GM19452 (cell line): ENCODE measurements around the gene PTTG1IP.
A peak's percentile ranks its signal among the peaks of the same experiment; 100 is the strongest.

Experiments
- ATAC-seq: cut with Tn5 transposase; IDR thresholded peaks from one replicate; pipeline ENCODE4 v1.9.1; 2021; ENCODE audit not compliant: unreplicated experiment

PTTG1IP gene

GRCh38 chr21:44828362-44829056 is 45.0 kb downstream of the PTTG1IP start:
- no peak for ATAC-seq

DNA sequence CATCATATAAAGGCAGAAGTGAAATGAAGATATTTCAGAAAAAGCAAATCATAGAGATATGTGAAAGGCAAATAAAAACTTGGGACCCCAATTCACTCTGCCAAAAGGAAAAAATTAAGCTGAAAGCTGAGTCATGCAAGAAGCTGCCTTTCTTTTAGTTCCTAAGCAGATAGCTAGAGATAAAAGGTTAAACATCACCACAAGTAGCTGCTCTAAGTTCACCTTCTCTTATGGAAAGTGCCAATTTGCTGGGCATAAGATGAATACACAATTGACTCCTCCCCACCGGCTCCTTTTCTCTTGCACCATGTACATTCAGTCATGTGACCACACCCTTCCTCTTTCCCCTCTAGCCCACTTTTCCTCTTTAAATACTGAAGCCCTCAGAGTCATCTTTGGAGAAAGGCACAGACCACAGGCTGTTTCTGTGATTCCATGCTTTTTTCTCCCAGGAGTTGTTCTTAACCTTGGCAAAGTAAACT is 50.3 kb downstream of the PTTG1IP start:
- ATAC-seq, result no peak

DNA sequence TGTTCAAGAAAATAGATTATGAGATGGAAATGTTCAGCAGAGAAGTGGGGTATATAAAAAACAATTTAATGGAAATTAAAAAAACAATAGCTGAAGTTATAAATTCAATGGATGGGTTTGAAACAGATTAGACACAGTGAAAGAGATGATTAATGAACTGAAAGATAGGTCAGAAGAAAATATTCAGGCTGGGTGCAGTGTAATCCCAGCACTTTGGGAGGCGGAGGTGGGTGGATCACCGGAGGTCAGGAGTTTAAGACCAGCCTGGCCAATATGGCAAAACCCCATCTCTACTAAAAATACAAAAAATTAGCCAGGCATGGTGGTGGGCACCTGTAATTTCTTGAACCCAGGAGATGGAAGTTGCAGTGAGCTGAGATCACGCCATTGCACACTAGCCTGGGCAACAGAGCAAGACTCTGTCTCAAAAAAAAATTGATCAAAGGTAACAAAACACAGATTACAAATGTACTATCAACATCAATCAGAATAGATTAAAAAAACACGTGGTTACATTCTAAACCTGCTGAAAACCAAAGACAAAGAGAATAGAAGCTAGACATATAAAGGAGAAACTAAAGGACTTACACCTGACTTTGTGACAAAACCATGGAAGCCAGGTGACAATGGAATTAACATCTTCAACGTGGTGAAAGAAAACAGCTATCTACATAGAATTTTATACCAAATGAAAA is 50.9 kb downstream of the PTTG1IP start:
- ATAC-seq, result no peak

DNA sequence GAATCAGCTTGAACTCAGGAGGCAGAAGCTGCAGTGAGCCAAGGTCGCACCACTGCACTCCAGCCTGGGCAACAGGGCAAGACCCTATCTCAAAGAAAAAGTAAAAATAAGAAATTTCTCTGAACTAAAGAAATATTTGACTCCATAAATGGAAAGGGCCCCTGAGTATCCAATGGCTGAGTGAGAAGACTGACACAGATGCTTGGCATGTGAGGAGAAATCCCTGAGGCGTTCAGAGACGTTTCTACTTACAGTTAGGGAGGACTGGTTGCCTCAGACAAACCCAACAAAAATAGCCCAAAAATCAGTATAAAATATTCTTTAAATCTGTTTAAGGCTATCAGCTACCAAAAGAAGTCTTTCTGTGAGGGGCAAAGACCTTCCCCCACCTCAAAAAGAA is 52.6 kb downstream of the PTTG1IP start:
- ATAC-seq, result no peak

DNA sequence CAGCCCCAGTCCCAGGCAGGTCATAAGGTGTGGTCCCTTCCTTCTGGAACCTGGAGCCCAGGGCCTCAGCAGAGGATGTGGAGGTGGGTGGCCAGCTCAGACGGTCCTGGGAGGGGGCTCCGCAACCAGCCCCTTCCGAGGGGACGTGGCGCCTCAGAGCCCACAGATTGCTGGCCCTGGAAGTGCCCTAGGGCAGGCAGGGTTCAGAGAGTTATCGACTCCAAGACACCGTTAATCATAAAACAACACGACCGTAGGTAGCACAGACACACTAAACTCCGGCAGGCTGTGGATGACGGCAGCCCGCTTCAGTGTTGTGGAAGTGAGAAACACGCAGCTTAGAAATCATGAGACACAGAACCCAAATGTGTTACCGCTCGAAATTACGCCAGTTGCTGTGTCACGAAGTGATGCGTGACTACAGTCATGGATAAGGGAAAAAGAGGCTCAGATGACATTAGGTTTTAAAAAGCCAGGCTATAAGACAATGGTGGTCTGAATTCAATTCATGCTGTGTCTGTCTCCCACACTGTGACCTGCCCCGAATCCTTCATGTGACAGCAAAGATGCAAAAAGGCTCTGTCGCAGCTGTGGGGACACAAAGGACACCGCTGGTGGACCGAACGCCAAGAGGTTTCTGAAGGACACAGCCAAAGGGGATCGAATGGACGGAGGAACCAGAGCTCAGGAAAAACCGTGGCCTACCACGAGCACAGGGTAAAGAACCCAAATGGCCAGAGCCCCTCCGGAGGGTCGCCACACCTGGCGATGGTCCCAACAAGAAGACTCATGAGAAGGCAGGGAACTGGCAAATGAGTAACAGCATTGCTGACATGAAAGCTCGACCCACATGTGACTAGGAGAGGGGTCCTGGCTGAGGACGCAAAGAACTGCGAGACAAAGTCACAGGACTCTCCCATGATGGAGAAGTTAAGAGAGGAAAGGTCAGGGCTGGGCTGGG is 53.9 kb downstream of the PTTG1IP start:
- ATAC-seq, result no peak

GRCh38 chr21:44818640-44819011 is 54.9 kb downstream of the PTTG1IP start:
- no peak for ATAC-seq

GRCh38 chr21:44817914-44818639 is 55.4 kb downstream of the PTTG1IP start, which contains the start of gene SUMO3:
Gene SUMO3, minus strand, starts transcription at chr21:44818062. Its CDS starts 94 bp downstream, at chr21:44817968.
- peak; percentile 50 for ATAC-seq

DNA sequence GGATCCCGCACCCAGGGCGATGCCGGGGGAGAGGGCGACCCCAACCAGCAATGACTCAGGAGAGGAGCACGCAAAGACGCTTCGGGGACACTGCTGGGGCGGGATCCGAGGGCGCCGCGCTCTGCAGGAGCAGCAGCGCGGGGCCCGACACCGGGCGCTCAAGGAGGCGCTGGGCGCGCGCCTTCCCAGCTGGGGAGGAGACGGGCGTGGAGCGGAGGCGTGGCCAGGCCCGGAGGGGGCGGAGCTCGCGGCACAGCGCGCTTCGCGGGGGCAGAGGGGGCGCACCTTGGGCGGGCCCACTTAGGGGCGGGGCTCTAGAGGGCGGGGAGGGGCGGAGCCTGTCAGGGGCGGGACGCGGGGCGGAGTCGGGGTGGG is 56.0 kb downstream of the PTTG1IP start:
- peak; percentile 69 for ATAC-seq

- ATAC-seq, result peak; percentile 24
These were observed 56.6 kb downstream of the PTTG1IP start for GRCh38 chr21:44816761-44817505.

DNA sequence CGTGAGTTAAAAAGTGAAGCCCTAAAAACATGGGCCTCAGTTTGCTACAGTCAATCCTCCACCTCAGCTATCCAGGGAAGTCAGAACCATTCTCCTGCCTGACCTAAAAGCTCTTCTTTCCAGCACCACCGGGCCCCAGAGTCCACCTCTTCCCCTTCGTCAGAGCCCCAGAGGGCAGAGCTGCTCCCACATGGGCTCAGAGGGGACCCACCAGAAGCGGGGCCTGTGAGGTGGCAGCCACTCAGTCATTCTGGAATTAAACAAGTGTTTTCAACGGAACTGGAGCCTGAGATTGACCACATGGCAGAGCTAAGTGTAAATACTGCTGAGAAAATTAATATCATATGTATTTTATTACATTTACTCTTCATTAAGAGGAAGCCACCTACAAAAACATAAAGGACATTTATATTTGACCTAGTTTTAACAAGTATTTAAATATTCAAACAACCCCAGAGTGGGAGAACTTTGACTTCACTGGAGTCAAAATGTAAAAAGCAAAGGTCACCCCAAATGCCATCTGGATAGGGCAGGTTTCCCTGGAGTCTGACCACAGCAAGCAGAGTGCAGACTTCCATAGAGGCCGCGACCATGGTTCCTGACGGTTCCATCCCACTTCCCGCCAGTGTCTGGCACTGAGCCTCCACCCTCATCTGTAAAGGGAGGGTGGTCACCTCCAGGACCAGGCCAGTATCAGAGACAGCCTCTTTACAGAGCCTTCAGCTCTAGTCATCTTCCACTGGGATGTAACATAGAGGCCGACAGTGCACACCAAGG is 57.5 kb downstream of the PTTG1IP start:
- no peak for ATAC-seq

- ATAC-seq, result no peak
These were observed 58.3 kb downstream of the PTTG1IP start for GRCh38 chr21:44815225-44815624.

- ATAC-seq, result no peak
These were observed 58.9 kb downstream of the PTTG1IP start for GRCh38 chr21:44814498-44815023.

DNA sequence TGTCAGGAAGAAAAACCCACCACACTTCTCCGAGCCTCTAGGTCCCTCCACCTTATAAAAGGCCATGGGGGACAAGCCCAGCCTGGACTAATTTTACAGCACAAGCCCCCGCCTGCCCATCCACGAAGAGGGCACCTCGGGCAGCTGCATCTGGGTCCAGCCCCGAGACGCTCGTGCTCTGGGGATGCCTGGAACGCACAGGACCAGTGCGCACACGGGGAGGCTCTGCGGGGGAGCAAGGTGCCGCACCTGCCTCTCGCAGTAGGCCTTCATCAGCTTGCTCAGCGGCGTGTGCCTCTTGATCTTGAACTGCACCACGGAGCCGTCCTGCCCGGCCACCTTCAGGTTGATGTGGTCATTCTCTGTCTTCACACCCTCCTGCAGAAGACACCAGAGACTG is 59.8 kb downstream of the PTTG1IP start:
- no peak for ATAC-seq

- ATAC-seq, result no peak
These were observed 60.3 kb downstream of the PTTG1IP start for GRCh38 chr21:44813149-44813548.

DNA sequence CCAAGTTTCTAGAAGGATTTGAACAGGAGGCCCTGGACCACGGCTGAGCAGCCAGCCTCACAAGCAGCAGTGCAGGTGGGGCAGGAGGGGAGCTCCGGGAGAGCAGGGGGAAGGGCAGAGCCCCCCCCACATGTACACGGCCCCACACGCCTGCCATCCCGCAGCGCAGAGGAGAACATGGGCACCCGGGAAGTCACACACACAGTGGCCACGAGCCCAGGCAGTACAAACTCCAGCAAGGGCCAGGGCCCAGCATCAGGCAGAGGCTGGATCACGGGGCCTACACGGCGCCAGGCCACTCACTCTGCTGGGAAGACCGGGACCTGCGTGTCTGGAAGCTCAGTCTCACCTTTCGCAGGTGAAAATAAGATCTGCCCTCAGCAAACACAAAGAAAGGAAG is 60.9 kb downstream of the PTTG1IP start:
- ATAC-seq, result no peak

DNA sequence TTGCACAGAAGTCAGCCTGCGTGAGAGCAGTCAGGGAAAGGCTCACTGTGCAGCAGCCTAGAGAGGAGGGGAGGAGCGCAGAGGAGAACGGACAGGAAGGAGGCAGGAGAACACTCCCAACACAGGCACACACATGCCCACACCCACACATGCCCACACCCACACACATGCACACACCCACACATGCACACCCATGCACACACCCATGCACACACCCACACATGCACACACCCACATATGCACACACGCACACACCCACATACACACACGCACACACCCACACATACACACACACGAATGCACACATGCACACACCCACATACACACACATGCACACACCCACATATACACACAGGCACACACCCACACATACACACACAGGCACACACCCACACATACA is 62.7 kb downstream of the PTTG1IP start:
- ATAC-seq, result no peak

GRCh38 chr21:44805859-44806258 is 67.6 kb downstream of the PTTG1IP start:
- ATAC-seq, result no peak

- no peak for ATAC-seq
These were observed 68.3 kb downstream of the PTTG1IP start for GRCh38 chr21:44805226-44805625.

- ATAC-seq, result no peak
These were observed 68.7 kb downstream of the PTTG1IP start for GRCh38 chr21:44804762-44805161.
